Kidney (tissue), 14 donors: ENCODE results near the gene TIGAR. TPM values are rescaled to one million over a fixed set of nuclear protein-coding genes. Genes with fewer than 3 reads are reported as not detected.

Experiments used
- DNase-seq, 5 donors: peaks; one replicate each; pipeline ENCODE4 v3.0.0-alpha.2; 2013 to 2020
- FAIRE-seq: peaks from 2 replicates; lab custom pipeline; 2012; peaks lifted over from hg19 to GRCh38; lab: Jason Lieb, UNC
- H3K27ac ChIP-seq, 2 donors: one replicate each; pipeline ENCODE4 v1.7.0; 2013; ENCODE audit warnings: low read depth in 2 of 2, low read length in 2 of 2, inconsistent platforms in 1 of 2
- H3K27me3 ChIP-seq: one replicate; pipeline ENCODE4 v1.7.1; 2013; ENCODE audit warnings: low read length, inconsistent platforms; ENCODE audit not compliant: control insufficient read depth, insufficient read depth
- H3K36me3 ChIP-seq, 3 donors: one replicate each; pipeline versions ENCODE4 v1.7.0 to v1.7.1; 2013; ENCODE audit warnings: low read length in 3 of 3, control low read depth in 1 of 3, inconsistent platforms in 1 of 3; ENCODE audit not compliant: insufficient read depth in 3 of 3, control insufficient read depth in 2 of 3
- H3K4me1 ChIP-seq, 3 donors: one replicate each; pipeline versions ENCODE4 v1.7.0 to v1.7.1; 2013; ENCODE audit warnings: low read length in 3 of 3, inconsistent platforms in 1 of 3, low read depth in 1 of 3; ENCODE audit not compliant: control insufficient read depth in 2 of 3, insufficient read depth in 2 of 3
- H3K4me3 ChIP-seq, 3 donors: one replicate each; pipeline versions ENCODE4 v1.7.0 to v1.8.1; 2013; ENCODE audit warnings: low read length in 3 of 3, control low read depth in 1 of 3, inconsistent platforms in 1 of 3
- H3K9ac ChIP-seq, 3 donors: one replicate each; pipeline versions ENCODE4 v1.7.0 to v1.7.1; 2013; ENCODE audit warnings: low read length in 3 of 3, control low read depth in 1 of 3, inconsistent platforms in 1 of 3
- H3K9me3 ChIP-seq, 3 donors: one replicate each; pipeline versions ENCODE4 v1.7.0 to v1.7.1; 2013; ENCODE audit warnings: low read length in 3 of 3, control low read depth in 1 of 3, inconsistent platforms in 1 of 3; ENCODE audit not compliant: control insufficient read depth in 2 of 3, insufficient read depth in 1 of 3
- intact Hi-C: fragments of 100-400 bp; cut with DNase I; formaldehyde crosslinking; loops from one replicate; pipeline ENCODE4 v1.11.1; 2022
- polyA plus RNA-seq: library from polyadenylated mRNA; stranded (reverse); fragments of 350-450 nt; fragmentation: Illumina TruSeq; extraction: RNeasy Lipid Tissue Mini Kit (QIAGEN cat#74804); gene quantifications from one replicate; pipeline ENCODE4 v1.2.3, GENCODE V29; 2014; ENCODE audit warnings: low read depth, low replicate concordance; ENCODE audit not compliant: insufficient read depth
- total RNA-seq: library from RNA; stranded (reverse); fragmentation: NEBNext Ultra II Directional; extraction: Animal tissue kit (Norgen Biotek cat#: 25700); gene quantifications from one replicate; pipeline ENCODE4 v1.2.1, GENCODE V29; 2021
- TF ChIP-seq, protein P1 (sequence below): IDR thresholded peaks from 3 replicates; pipeline ENCODE4 v1.5.1; 2012; ENCODE audit warnings: mild to moderate bottlenecking, moderate library complexity, borderline replicate concordance; ENCODE audit not compliant: insufficient read depth; ENCODE audit errors: extremely low read depth
- donor health status: control.
- donor health status: control.
- donor health status: control.
- donor health status: control.
- donor health status: control.
- donor health status: DM: yes; HTN: yes; CAD: no.
- donor health status: Normal renal cell carcinoma (clear cell type).

TIGAR gene
- total and polyA plus RNA-seq, 2 donors from 2014 or later, result 3.6 to 11.8 TPM

DNA sequence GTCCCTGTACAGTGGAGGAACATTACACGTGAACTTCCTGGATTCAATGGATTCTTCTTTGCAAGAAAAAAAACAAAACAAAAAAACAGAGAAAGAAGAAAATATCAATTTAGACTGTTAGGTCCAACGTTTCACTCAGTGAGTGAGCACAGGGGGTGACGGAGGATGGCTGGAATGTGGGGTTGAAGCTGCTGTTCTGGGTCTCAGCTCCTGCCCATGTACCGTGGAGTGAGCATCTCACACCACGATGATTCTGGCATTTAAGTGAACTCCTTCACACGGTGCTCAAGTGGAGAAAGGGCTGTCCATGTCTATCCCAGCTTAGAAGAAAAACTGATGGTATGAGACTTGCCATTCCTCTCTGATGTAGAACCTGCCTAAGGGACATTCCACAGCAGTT is 24.3 kb upstream of the TIGAR start:
- TF ChIP-seq, protein P1, sequence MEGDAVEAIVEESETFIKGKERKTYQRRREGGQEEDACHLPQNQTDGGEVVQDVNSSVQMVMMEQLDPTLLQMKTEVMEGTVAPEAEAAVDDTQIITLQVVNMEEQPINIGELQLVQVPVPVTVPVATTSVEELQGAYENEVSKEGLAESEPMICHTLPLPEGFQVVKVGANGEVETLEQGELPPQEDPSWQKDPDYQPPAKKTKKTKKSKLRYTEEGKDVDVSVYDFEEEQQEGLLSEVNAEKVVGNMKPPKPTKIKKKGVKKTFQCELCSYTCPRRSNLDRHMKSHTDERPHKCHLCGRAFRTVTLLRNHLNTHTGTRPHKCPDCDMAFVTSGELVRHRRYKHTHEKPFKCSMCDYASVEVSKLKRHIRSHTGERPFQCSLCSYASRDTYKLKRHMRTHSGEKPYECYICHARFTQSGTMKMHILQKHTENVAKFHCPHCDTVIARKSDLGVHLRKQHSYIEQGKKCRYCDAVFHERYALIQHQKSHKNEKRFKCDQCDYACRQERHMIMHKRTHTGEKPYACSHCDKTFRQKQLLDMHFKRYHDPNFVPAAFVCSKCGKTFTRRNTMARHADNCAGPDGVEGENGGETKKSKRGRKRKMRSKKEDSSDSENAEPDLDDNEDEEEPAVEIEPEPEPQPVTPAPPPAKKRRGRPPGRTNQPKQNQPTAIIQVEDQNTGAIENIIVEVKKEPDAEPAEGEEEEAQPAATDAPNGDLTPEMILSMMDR, result no peak
- intact Hi-C loops, result no loop called here
- DNase-seq, result no peak
- Histone ChIP-seq H3K9me3 (no peaks in the 10 kb centered on the region), H3K36me3 (no peaks in the 10 kb centered on the region), H3K27me3 (no peaks in the 10 kb centered on the region), H3K4me1 (no peaks in the 10 kb centered on the region), H3K9ac (no peak overlapping the region), H3K27ac (no peak overlapping the region), H3K4me3 (no peak overlapping the region)
- no peak for FAIRE-seq

DNA sequence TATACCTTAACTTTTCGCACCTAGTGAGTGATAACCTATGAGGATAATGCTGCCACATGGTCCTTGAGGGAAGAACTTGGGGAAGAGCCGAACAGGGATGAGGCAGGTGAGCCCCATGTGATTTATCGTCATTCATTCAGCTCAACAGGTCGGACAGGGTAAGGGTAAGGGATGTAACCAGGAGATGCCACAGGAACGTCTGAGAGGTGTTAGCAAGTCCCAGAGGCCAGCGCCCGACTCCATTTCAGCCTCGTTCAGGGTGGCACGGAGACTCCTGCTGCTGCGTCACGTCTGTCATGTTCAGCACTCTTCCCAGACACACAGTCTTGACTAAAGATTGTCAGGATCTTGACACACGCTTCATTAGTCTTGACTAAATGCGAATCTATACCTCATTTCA is 23.4 kb upstream of the TIGAR start:
- Histone ChIP-seq H3K9me3 (no peaks in the 10 kb centered on the region), H3K9ac (no peak overlapping the region), H3K4me3 (no peak overlapping the region), H3K4me1 (no peaks in the 10 kb centered on the region), H3K27me3 (no peaks in the 10 kb centered on the region), H3K27ac (no peak overlapping the region), H3K36me3 (no peaks in the 10 kb centered on the region)
- DNase-seq (no peak), FAIRE-seq (no peak)
- TF ChIP-seq, protein P1, result no peak
- intact Hi-C loops, result no loop called here

DNA sequence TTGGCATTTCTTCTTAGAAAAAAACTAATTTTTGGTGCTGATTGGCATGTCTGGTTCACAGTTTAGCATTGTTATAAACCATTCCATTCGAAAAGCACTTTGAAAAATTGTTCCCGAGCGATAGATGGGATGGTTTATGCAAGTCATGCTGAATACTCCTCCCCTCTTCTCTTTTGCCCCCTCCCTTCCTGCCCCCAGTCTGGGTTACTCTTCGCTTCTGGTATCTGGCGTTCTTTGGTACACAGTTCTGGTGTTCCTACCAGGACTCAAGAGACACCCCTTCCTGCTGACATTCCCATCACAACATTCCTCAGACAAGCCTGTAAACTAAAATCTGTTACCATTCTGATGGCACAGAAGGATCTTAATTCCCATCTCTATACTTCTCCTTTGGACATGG is 20.1 kb upstream of the TIGAR start:
- TF ChIP-seq, protein P1, result no peak
- Histone ChIP-seq H3K4me3 (no peak overlapping the region), H3K36me3 (no peaks in the 10 kb centered on the region), H3K9ac (no peak overlapping the region), H3K27me3 (no peaks in the 10 kb centered on the region), H3K9me3 (no peaks in the 10 kb centered on the region), H3K4me1 (no peaks in the 10 kb centered on the region), H3K27ac (no peak overlapping the region)
- no peak for DNase-seq
- intact Hi-C loops, result no loop called here
- FAIRE-seq, result no peak

DNA sequence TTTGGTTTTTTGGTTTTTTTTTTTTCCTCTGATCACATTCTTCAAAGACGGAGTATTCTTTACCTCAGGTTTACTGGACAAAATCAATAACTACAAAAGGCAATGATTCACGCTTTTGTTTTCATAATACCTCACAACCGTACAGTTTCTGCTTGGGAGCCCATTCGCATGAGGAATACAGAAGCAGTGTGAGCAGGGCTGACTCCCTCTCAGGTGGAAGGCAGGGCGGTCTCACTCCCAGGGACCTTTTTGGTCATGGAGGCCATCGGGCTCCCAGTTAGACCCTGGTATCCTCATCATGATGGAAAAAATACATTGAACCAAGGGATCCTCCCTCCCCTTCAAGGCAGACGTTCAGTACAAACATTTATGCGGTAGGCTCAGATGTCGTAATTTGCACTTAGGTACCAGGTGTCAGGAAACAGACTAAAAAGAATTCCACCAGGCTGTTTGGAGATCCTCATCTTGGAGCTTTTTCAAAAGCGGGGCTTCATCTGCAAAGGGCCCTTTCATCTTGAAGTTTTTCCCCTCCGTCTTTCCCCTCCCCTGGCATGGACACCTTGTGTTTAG is 19.0 kb upstream of the TIGAR start:
- Histone ChIP-seq H3K4me1 (no peaks in the 10 kb centered on the region), H3K9ac (no peak overlapping the region), H3K9me3 (no peaks in the 10 kb centered on the region), H3K27ac (no peak overlapping the region), H3K27me3 (no peaks in the 10 kb centered on the region), H3K4me3 (no peak overlapping the region), H3K36me3 (no peaks in the 10 kb centered on the region)
- no peak for FAIRE-seq
- no peak for DNase-seq
- intact Hi-C loops, result no loop called here
- TF ChIP-seq, protein P1, result no peak
